Chondrocyte (in vitro differentiated cells): Measurements from ENCODE around the gene HSPA1B. TPM values are rescaled to one million over a fixed set of nuclear protein-coding genes. Genes with fewer than 3 reads are reported as not detected.

ENCODE experiments used
- DNase-seq: peaks from one replicate; pipeline ENCODE4 v3.0.0; 2021; ENCODE audit warnings: mixed read lengths, low spot score
- H3K27ac Mint-ChIP-seq: one replicate; pipeline ENCODE4 v1.8.0; 2021; ENCODE audit warnings: mild to moderate bottlenecking, moderate library complexity, mixed read lengths; ENCODE audit not compliant: unreplicated experiment
- H3K27me3 Mint-ChIP-seq: 2 replicates; pipeline ENCODE4 v1.8.0; 2021; ENCODE audit warnings: low read depth, mixed read lengths
- H3K36me3 Mint-ChIP-seq: 2 replicates; pipeline ENCODE4 v1.8.0; 2021; ENCODE audit warnings: low read depth, mixed read lengths
- H3K4me1 Mint-ChIP-seq: 2 replicates; pipeline ENCODE4 v1.8.0; 2021; ENCODE audit warnings: low read depth, mild to moderate bottlenecking, mixed read lengths
- H3K4me3 Mint-ChIP-seq: one replicate; pipeline ENCODE4 v1.8.0; 2021; ENCODE audit warnings: mild to moderate bottlenecking, moderate library complexity, mixed read lengths; ENCODE audit not compliant: unreplicated experiment
- H3K9me3 Mint-ChIP-seq: 2 replicates; pipeline ENCODE4 v1.8.0; 2021; ENCODE audit warnings: low read depth, mixed read lengths
- CTCF ChIP-seq: fragments of 200-600 bp; sonication (generic); IDR thresholded peaks from 2 replicates; pipeline ENCODE4 v1.5.0; 2021; ENCODE audit warnings: antibody characterized with exemption, mild to moderate bottlenecking, moderate library complexity
- total RNA-seq: library from RNA; stranded (reverse); gene quantifications from 3 replicates; pipeline ENCODE4 v1.2.1, GENCODE V29; 2021

HSPA1B gene
- total RNA-seq, 1 donor from 2014 or later: 46.8 TPM

GRCh38 chr6:31780507-31781243 lies 46.9 kb upstream of the HSPA1B start:
- H3K4me1 Mint-ChIP-seq: peaks cover 10% of the 10 kb centered on the region
- no peak for DNase-seq
- H3K4me3 Mint-ChIP-seq: no peak overlapping the region
- no peaks in the 10 kb centered on the region for H3K27me3 Mint-ChIP-seq
- H3K36me3 Mint-ChIP-seq: peaks cover 29% of the 10 kb centered on the region
- TF ChIP-seq CTCF: no peak
- no peaks in the 10 kb centered on the region for H3K9me3 Mint-ChIP-seq
- H3K27ac Mint-ChIP-seq: no peak overlapping the region

GRCh38 chr6:31781244-31782125 lies 46.1 kb upstream of the HSPA1B start:
- Mint-ChIP-seq H3K36me3 (peaks cover 31% of the 10 kb centered on the region), H3K27me3 (no peaks in the 10 kb centered on the region), H3K4me1 (peaks cover 8% of the 10 kb centered on the region), H3K27ac (no peak overlapping the region), H3K9me3 (no peaks in the 10 kb centered on the region), H3K4me3 (no peak overlapping the region)
- DNase-seq: no peak
- TF ChIP-seq CTCF: no peak

- H3K27me3 Mint-ChIP-seq: no peaks in the 10 kb centered on the region
- no peak for TF ChIP-seq CTCF
- no peak overlapping the region for H3K27ac Mint-ChIP-seq
- H3K4me1 Mint-ChIP-seq: peaks cover 3% of the 10 kb centered on the region
- H3K4me3 Mint-ChIP-seq: no peak overlapping the region
- H3K36me3 Mint-ChIP-seq: peaks cover 31% of the 10 kb centered on the region
- no peaks in the 10 kb centered on the region for H3K9me3 Mint-ChIP-seq
- DNase-seq: no peak
Measured at GRCh38 chr6:31782126-31782855, 45.2 kb upstream of the HSPA1B start.

GRCh38 chr6:31784098-31784925 lies 43.2 kb upstream of the HSPA1B start:
- Mint-ChIP-seq H3K9me3 (no peaks in the 10 kb centered on the region), H3K27me3 (no peaks in the 10 kb centered on the region), H3K27ac (no peak overlapping the region), H3K4me3 (no peak overlapping the region), H3K4me1 (no peaks in the 10 kb centered on the region), H3K36me3 (peaks cover 28% of the 10 kb centered on the region)
- no peak for DNase-seq
- TF ChIP-seq CTCF: no peak
